OCI-LY3 (cell line): ENCODE data around the gene CASQ2.

Source experiments
- CTCF ChIP-seq: fragments of 200-600, 300-600 bp; sonication (generic); IDR thresholded peaks from 2 replicates; pipeline ENCODE4 v1.5.1; 2014; ENCODE audit warnings: antibody characterized with exemption, low read length, low read depth
- EZH2phosphoT487 ChIP-seq: fragments of 200-600 bp; shearing (Covaris generic); IDR thresholded peaks from 2 replicates; pipeline ENCODE4 v1.6.1; 2018; ENCODE audit warnings: antibody characterized with exemption, mixed run types, low read depth

- TF ChIP-seq CTCF (no peak), EZH2phosphoT487 (no peak)
Observed at GRCh38 chr1:115655916-115656315, 112.6 kb downstream of the CASQ2 start.
